ENCODE measurements around the gene CMTM5.
"Not testable (repeated sequence)": the region's sequence is repeated elsewhere in the genome, so short reads cannot be mapped to it uniquely, and the experiment has no call there.

Gene CMTM5

DNA sequence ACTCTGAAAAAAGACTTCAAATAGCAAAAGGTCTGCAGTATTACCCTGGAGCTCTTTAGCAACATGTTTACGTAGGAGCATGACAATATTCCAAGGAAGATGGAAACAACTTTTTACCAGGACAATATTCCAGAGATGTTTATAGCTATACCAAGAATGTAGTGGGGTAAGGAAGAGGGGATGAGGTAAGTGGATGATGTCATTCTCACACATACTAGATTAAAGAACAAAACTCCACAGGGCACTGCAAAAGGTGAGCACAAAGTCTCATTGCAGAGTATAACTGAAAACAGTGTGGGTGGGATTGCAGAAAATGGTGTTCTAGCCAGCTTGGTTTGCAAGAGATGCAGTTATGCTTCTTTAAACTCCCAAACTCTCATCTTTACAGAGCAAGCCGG lies 8.4 kb downstream of the CMTM5 start:
- TF ChIP-seq, protein P1, sequence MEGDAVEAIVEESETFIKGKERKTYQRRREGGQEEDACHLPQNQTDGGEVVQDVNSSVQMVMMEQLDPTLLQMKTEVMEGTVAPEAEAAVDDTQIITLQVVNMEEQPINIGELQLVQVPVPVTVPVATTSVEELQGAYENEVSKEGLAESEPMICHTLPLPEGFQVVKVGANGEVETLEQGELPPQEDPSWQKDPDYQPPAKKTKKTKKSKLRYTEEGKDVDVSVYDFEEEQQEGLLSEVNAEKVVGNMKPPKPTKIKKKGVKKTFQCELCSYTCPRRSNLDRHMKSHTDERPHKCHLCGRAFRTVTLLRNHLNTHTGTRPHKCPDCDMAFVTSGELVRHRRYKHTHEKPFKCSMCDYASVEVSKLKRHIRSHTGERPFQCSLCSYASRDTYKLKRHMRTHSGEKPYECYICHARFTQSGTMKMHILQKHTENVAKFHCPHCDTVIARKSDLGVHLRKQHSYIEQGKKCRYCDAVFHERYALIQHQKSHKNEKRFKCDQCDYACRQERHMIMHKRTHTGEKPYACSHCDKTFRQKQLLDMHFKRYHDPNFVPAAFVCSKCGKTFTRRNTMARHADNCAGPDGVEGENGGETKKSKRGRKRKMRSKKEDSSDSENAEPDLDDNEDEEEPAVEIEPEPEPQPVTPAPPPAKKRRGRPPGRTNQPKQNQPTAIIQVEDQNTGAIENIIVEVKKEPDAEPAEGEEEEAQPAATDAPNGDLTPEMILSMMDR (IDR thresholded peaks at IDR 0.05; ENCODE audit: poor library complexity, severe bottlenecking) = no peak
- Histone ChIP-seq H3K4me3 (ENCODE audit: severe bottlenecking) (no peak overlapping the region), H3K36me3 (ENCODE audit: low read depth) (no peaks in the 10 kb centered on the region), H3K27me3 (ENCODE audit: insufficient read depth, poor library complexity, severe bottlenecking) (no peaks in the 10 kb centered on the region), H3K4me1 (ENCODE audit: insufficient read depth, poor library complexity, severe bottlenecking) (no peaks in the 10 kb centered on the region), H3K27ac (ENCODE audit: poor library complexity, severe bottlenecking) (no peak overlapping the region), H3K9me3 (ENCODE audit: severe bottlenecking) (no peaks in the 10 kb centered on the region)
- ATAC-seq (ENCODE audit: low read depth) (no peak), DNase-seq (ENCODE audit: low spot score) (no peak)

DNA sequence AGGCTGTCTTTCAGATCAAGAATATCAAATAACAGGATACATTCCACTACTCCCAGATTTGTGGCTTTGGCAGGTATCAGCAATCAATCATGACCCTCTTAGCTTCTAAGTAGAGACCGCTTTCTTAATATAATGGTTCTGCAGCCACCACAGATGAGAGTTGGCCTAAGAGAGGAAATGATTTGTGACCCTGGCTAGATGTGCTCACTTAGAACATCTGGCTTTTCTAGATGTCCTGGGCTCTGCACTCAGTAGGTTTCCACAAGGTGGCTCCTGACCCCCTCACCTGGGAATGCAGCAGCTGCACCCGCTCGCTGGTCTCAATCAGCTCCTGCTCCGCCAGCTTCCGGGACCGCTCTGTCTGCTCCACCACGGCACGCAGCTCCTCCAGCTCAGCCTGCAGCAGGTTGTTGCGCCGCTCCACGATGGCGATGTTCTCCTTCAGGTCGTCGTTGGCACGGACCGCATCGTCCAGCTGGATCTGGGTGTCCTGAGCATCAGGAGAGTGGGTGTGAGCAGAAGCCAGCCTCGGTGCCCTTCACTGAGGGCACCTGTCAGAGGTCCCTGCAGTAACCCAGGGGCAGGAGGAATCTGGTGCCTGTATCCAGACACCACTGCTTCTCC lies 8.9 kb downstream of the CMTM5 start:
- DNase-seq (ENCODE audit: low spot score) (peak; percentile 58), ATAC-seq (ENCODE audit: low read depth) (no peak)
- H3K36me3 ChIP-seq (ENCODE audit: low read depth) = no peaks in the 10 kb centered on the region
- TF ChIP-seq, protein P1 (IDR thresholded peaks at IDR 0.05; ENCODE audit: poor library complexity, severe bottlenecking) = no peak
- H3K27me3 ChIP-seq (ENCODE audit: insufficient read depth, poor library complexity, severe bottlenecking) = no peaks in the 10 kb centered on the region
- no peaks in the 10 kb centered on the region for H3K9me3 ChIP-seq (ENCODE audit: severe bottlenecking)
- H3K4me1 ChIP-seq (ENCODE audit: insufficient read depth, poor library complexity, severe bottlenecking) = no peaks in the 10 kb centered on the region
- H3K27ac ChIP-seq (ENCODE audit: poor library complexity, severe bottlenecking) = no peak overlapping the region
- H3K4me3 ChIP-seq (ENCODE audit: severe bottlenecking) = no peak overlapping the region

DNA sequence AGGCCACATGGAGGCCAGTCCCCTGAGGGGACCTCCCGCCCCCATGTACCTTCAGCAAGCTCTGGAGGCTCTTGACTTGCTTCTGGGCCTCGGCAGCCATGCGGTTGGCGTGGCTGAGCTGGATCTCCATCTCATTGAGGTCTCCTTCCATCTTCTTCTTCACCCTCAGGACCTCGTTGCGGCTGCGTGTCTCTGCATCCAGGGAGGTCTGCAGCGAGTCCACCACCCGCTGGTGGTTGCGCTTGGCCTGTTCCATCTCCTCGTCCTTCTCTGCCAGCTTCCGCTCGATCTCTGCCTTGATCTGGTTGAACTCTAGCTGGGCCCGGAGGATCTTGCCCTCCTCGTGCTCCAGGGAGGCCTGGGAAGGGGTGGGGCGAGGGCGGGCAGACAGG lies 9.4 kb downstream of the CMTM5 start:
- ATAC-seq (ENCODE audit: low read depth); H3K9me3 ChIP-seq (ENCODE audit: severe bottlenecking); H3K27me3 ChIP-seq (ENCODE audit: insufficient read depth, poor library complexity, severe bottlenecking); H3K36me3 ChIP-seq (ENCODE audit: low read depth); H3K4me3 ChIP-seq (ENCODE audit: severe bottlenecking); H3K4me1 ChIP-seq (ENCODE audit: insufficient read depth, poor library complexity, severe bottlenecking); H3K27ac ChIP-seq (ENCODE audit: poor library complexity, severe bottlenecking): not testable (repeated sequence)
- DNase-seq (ENCODE audit: low spot score) = peak; percentile 56

DNA sequence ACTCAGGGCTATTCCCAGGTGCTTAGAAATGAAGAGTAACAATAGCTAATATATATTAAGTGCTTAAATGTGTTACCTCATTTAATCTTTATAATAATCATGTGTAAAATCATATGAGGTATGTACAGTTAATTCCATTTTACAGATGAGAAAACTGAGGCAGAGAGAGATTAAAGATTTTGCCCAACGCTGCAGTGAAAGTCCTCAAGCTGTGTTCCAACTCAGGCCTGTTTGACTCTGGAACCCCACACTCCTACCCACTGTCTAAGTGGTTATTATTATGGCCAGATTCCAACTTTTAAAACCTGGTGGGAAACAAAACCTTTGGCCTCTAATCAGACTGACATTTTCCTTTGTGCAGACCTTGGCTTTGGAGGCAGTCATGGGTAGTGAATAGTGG lies 10.2 kb downstream of the CMTM5 start:
- Histone ChIP-seq H3K27ac (ENCODE audit: poor library complexity, severe bottlenecking) (no peak overlapping the region), H3K27me3 (ENCODE audit: insufficient read depth, poor library complexity, severe bottlenecking) (no peaks in the 10 kb centered on the region), H3K4me3 (ENCODE audit: severe bottlenecking) (no peak overlapping the region), H3K4me1 (ENCODE audit: insufficient read depth, poor library complexity, severe bottlenecking) (no peaks in the 10 kb centered on the region), H3K36me3 (ENCODE audit: low read depth) (no peaks in the 10 kb centered on the region), H3K9me3 (ENCODE audit: severe bottlenecking) (no peaks in the 10 kb centered on the region)
- no peak for ATAC-seq (ENCODE audit: low read depth)
- no peak for DNase-seq (ENCODE audit: low spot score)
- TF ChIP-seq, protein P1 (IDR thresholded peaks at IDR 0.05; ENCODE audit: poor library complexity, severe bottlenecking) = no peak

DNA sequence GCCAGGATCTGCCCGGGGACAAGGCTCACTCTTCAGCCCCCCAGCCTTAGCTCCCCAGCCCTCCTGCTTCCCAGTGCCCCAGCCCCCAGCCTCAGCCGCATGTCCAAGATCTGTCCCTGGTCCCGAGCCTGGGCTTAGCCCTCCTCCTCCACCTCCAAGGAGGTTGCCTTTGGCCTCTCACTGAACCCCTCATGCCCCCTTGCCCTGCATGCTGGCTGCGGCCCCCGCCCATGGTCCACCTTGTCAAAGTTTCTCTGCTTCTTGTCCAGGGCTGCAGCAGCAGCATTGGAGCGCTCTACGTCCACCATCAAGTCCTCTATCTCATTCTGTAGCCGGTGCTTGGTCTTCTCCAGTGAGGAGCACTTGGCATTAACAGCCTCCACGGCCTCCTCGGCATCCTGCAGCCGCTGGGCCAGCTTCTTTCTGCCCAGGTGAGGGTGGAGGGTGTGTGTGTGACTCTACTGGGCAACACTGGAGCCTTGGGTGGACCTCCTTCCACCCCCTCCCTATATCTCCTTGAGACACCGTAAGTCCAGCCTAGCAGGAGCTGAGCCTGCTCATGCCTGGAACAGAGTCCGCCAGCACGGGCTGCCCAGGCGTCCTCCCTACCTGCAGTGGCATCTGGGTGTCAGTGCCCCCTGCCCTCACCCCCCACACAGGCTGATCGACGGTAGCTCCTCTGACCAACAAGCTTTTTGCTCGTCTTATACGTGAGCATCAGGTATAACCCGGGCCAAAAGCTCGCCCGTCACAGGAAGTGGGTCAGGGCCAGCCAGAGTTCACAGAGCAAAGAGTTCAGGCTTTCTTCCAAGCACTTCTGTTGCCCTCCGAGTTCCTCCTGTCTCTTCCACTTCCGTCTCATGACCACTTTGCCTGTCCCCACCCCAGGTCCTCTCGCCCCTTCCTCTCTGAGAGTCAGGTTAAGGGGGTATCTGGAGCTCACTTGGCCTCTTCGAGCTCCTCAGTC lies 11.4 kb downstream of the CMTM5 start:
- no peaks in the 10 kb centered on the region for H3K36me3 ChIP-seq (ENCODE audit: low read depth)
- ATAC-seq (ENCODE audit: low read depth) (no peak), DNase-seq (ENCODE audit: low spot score) (no peak)
- H3K9me3 ChIP-seq (ENCODE audit: severe bottlenecking) = no peaks in the 10 kb centered on the region
- no peak overlapping the region for H3K4me3 ChIP-seq (ENCODE audit: severe bottlenecking)
- TF ChIP-seq, protein P1 (IDR thresholded peaks at IDR 0.05; ENCODE audit: poor library complexity, severe bottlenecking) = no peak
- H3K27me3 ChIP-seq (ENCODE audit: insufficient read depth, poor library complexity, severe bottlenecking) = no peaks in the 10 kb centered on the region
- H3K4me1 ChIP-seq (ENCODE audit: insufficient read depth, poor library complexity, severe bottlenecking) = no peaks in the 10 kb centered on the region
- no peak overlapping the region for H3K27ac ChIP-seq (ENCODE audit: poor library complexity, severe bottlenecking)
